ENCODE data around the gene FBXL7. TPM values are rescaled to one million over a fixed set of nuclear protein-coding genes. Genes with fewer than 3 reads are reported as not detected.

Gene FBXL7
- polyA plus RNA-seq, 1 donor (not counting 4 experiments of a cell fraction or from before 2014, with no cell fraction given), result 0.22 TPM

DNA sequence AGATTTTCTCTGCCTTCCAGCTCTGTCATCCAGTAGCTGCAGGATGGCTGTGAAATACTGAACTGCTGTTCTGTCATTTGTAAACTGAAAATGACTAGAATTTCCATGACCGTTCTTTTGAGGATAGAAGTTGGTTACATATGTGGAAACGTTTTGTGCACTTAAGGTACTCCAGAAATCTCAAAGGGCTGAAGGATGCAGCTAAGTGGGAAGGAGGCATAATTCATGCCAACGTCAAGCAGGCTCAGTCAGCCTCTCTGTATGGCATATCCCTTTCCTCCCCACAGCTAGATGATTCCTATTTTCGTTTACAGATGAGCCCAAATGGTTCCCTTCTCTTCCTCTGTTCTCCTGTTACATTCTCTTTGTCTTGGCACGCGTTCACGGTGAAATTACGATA, 257.6 kb downstream of the FBXL7 start:
- H3K27me3 ChIP-seq (ENCODE audit: control insufficient read depth, extremely low read depth, insufficient read depth, low read length), result no peaks in the 10 kb centered on the region
- no peak overlapping the region for H2AFZ ChIP-seq (ENCODE audit: control insufficient read depth, low read length)
- no peaks in the 10 kb centered on the region for H3K4me1 ChIP-seq (ENCODE audit: control insufficient read depth, extremely low read depth, insufficient read depth, low read length)
- H3K9ac ChIP-seq (ENCODE audit: control insufficient read depth, extremely low read depth, insufficient read depth, low read length), result no peak overlapping the region
- no peaks in the 10 kb centered on the region for H3K9me3 ChIP-seq (ENCODE audit: control insufficient read depth, low read depth, low read length)
- dilution Hi-C loops (cut with MboI; ENCODE audit: extremely low pct_ligation_motif_present, low sequenced_read_pairs), result no loop called here
- TF ChIP-seq EZH2 (IDR thresholded peaks at IDR 0.05; ENCODE audit: low read length), result no peak
- TF ChIP-seq, protein P1, sequence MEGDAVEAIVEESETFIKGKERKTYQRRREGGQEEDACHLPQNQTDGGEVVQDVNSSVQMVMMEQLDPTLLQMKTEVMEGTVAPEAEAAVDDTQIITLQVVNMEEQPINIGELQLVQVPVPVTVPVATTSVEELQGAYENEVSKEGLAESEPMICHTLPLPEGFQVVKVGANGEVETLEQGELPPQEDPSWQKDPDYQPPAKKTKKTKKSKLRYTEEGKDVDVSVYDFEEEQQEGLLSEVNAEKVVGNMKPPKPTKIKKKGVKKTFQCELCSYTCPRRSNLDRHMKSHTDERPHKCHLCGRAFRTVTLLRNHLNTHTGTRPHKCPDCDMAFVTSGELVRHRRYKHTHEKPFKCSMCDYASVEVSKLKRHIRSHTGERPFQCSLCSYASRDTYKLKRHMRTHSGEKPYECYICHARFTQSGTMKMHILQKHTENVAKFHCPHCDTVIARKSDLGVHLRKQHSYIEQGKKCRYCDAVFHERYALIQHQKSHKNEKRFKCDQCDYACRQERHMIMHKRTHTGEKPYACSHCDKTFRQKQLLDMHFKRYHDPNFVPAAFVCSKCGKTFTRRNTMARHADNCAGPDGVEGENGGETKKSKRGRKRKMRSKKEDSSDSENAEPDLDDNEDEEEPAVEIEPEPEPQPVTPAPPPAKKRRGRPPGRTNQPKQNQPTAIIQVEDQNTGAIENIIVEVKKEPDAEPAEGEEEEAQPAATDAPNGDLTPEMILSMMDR (optimal IDR thresholded peaks at IDR 0.05 in 1 of 3, IDR thresholded peaks at IDR 0.05 in 1 of 3, conservative IDR thresholded peaks at IDR 0.05 in 1 of 3; ENCODE audit: extremely low read depth in 1 of 3, insufficient read depth in 2 of 3, low read length in 3 of 3), result no peak
- no peak overlapping the region for H3K27ac ChIP-seq (ENCODE audit: control insufficient read depth, insufficient read depth, low read length)
- no peak overlapping the region for H3K4me3 ChIP-seq (ENCODE audit: control insufficient read depth in 2 of 3, extremely low read depth in 1 of 3, insufficient read depth in 2 of 3, low read depth in 1 of 3, low read length in 3 of 3)
- FAIRE-seq, result no peak
- H3K9me1 ChIP-seq (ENCODE audit: control insufficient read depth, extremely low read depth, insufficient read depth, low read length), result no peaks in the 10 kb centered on the region
- H4K20me1 ChIP-seq (ENCODE audit: control insufficient read depth, extremely low read depth, insufficient read depth, low read length), result no peaks in the 10 kb centered on the region
- no peaks in the 10 kb centered on the region for H3K36me3 ChIP-seq (ENCODE audit: control insufficient read depth in 2 of 2, extremely low read depth in 1 of 2, insufficient read depth in 2 of 2, low read length in 2 of 2)
- no peaks in the 10 kb centered on the region for H3K79me2 ChIP-seq (ENCODE audit: control insufficient read depth, insufficient read depth, low read length)
- no peak for DNase-seq (ENCODE audit: low read depth, low spot score)
- H3K4me2 ChIP-seq (ENCODE audit: control insufficient read depth, extremely low read depth, insufficient read depth, low read depth, low read length), result no peak overlapping the region

DNA sequence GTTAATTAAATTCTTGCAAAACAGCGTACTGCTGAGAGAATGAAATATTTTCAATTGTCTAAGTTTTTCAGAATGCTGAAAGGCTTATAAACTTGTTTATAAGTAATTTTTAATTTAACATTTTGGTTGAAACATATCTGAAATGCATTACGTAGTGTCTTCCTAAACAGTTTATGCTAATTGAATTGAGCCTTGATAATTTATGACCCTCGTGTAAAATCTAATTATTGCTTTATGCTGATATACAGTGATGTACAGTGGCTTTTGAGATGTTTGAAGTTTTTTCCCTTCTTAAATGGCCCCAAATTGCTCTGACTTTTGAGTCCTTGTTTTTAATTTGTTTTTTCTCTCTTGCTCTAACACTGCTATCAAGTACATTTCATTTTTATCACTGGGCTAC, 262.7 kb downstream of the FBXL7 start:
- dilution Hi-C loops (cut with MboI; ENCODE audit: extremely low pct_ligation_motif_present, low sequenced_read_pairs), result no loop called here
- no peak overlapping the region for H3K4me2 ChIP-seq (ENCODE audit: control insufficient read depth, extremely low read depth, insufficient read depth, low read depth, low read length)

More for the DNA sequence above, 262.7 kb downstream of the FBXL7 start:
- no peaks in the 10 kb centered on the region for H4K20me1 ChIP-seq (ENCODE audit: control insufficient read depth, extremely low read depth, insufficient read depth, low read length)
- no peaks in the 10 kb centered on the region for H3K4me1 ChIP-seq (ENCODE audit: control insufficient read depth, extremely low read depth, insufficient read depth, low read length)
- H3K9me1 ChIP-seq (ENCODE audit: control insufficient read depth, extremely low read depth, insufficient read depth, low read length), result no peaks in the 10 kb centered on the region
- no peak overlapping the region for H2AFZ ChIP-seq (ENCODE audit: control insufficient read depth, low read length)
- H3K4me3 ChIP-seq (ENCODE audit: control insufficient read depth in 2 of 3, extremely low read depth in 1 of 3, insufficient read depth in 2 of 3, low read depth in 1 of 3, low read length in 3 of 3), result no peak overlapping the region
- no peak for FAIRE-seq
- H3K36me3 ChIP-seq (ENCODE audit: control insufficient read depth in 2 of 2, extremely low read depth in 1 of 2, insufficient read depth in 2 of 2, low read length in 2 of 2), result no peaks in the 10 kb centered on the region
- no peaks in the 10 kb centered on the region for H3K9me3 ChIP-seq (ENCODE audit: control insufficient read depth, low read depth, low read length)
- no peak for DNase-seq (ENCODE audit: low read depth, low spot score)
- no peaks in the 10 kb centered on the region for H3K27me3 ChIP-seq (ENCODE audit: control insufficient read depth, extremely low read depth, insufficient read depth, low read length)
- no peak overlapping the region for H3K27ac ChIP-seq (ENCODE audit: control insufficient read depth, insufficient read depth, low read length)
- TF ChIP-seq EZH2 (IDR thresholded peaks at IDR 0.05; ENCODE audit: low read length), result no peak
- TF ChIP-seq, protein P1 (optimal IDR thresholded peaks at IDR 0.05 in 1 of 3, IDR thresholded peaks at IDR 0.05 in 1 of 3, conservative IDR thresholded peaks at IDR 0.05 in 1 of 3; ENCODE audit: extremely low read depth in 1 of 3, insufficient read depth in 2 of 3, low read length in 3 of 3), result no peak
- no peak overlapping the region for H3K9ac ChIP-seq (ENCODE audit: control insufficient read depth, extremely low read depth, insufficient read depth, low read length)
- no peaks in the 10 kb centered on the region for H3K79me2 ChIP-seq (ENCODE audit: control insufficient read depth, insufficient read depth, low read length)
